BJ (cell line): ENCODE measurements around the gene HMCN2. TPM values are rescaled to one million over a fixed set of nuclear protein-coding genes. Genes with fewer than 3 reads are reported as not detected.

Experiments used
- CTCF ChIA-PET: fragments of 350-600 bp; formaldehyde crosslinking; extraction: SDS; loops from one replicate; lab custom pipeline; 2021; ENCODE audit warnings: antibody characterized with exemption, inconsistent platforms; lab: Yijun Ruan, JAX
- POLR2A ChIA-PET: fragments of 300-600 bp; sonication (Branson Sonifier 250); formaldehyde crosslinking; extraction: SDS; loops from one replicate; lab custom pipeline; 2021; ENCODE audit warnings: antibody characterized with exemption; lab: Charles Lee
- DNase-seq: peaks from one replicate; pipeline ENCODE4 v3.0.0-alpha.2; 2011; ENCODE audit warnings: low read depth
- H3K27me3 ChIP-seq: 2 replicates; pipeline ENCODE4 v1.6.0; 2011; ENCODE audit warnings: low read length; ENCODE audit not compliant: control insufficient read depth, insufficient read depth
- H3K36me3 ChIP-seq: 2 replicates; pipeline ENCODE4 v1.5.1; 2011; ENCODE audit warnings: low read length; ENCODE audit not compliant: control insufficient read depth, insufficient read depth
- H3K4me3 ChIP-seq: 2 replicates; pipeline ENCODE4 v1.5.1; 2011; ENCODE audit warnings: low read depth, mild to moderate bottlenecking, control low read depth, low read length
- polyA plus RNA-seq: library from polyadenylated mRNA; depleted of rRNA; stranded (reverse); fragments of >200 nt; gene quantifications from 2 replicates; pipeline ENCODE4 v1.2.3, GENCODE V29; 2011
- TF ChIP-seq, protein P1 (sequence below): IDR thresholded peaks from 2 replicates; pipeline ENCODE4 v1.5.1; 2011; ENCODE audit warnings: low read depth, mild to moderate bottlenecking, control low read depth, inconsistent platforms, low read length, moderate library complexity; ENCODE audit not compliant: insufficient read depth

Gene HMCN2
- polyA plus RNA-seq, 1 experiment = not detected

DNA sequence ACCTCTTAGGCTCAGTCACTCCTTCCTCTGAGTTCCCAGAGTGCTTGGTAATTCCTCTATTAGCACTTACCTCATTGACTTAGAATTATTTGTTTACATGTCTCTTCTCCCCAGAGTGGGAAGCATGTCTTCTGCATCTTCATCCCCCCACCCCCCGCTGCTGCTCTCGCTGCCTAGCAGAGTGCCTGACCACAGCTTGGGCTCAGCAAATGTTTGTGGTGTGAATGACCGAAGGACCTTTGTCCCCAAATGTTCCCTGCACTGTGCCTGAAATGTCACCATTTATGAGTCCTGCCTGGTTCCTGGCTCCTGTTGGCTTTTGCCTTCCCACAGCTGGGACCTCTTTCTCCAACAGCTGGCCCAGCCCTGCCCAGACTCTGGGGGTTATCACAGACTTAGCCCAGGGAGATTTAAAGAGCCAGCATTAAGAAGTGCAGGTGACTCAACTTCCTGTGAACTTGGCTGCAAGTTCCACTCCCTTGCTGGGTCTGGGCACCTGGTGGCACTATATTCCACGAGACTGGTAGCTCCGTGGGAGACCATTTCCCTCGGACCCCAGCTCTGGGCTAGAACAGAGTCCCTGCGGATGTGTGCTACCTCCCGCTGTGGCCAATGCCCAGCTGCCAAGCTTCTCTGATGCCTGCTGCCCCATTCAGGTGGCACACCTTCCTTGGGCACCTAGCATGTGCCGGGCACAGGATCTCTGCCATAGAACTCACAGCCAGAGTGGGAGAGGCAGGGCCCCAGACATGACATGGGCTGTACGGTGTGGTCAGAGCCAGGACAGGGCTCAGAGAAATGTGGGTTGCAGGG is 1.8 kb upstream of the HMCN2 start:
- H3K27me3 ChIP-seq = peaks cover 62% of the 10 kb centered on the region
- DNase-seq = no peak
- POLR2A ChIA-PET = no interaction called here
- CTCF ChIA-PET = interaction anchor here (1.0 to 2.4 kb wide), 2 partner anchors 12 to 20 kb away, joined by 3 to 12 read pairs; no protein-coding TSS in a partner anchor
- H3K36me3 ChIP-seq = no peaks in the 10 kb centered on the region
- H3K4me3 ChIP-seq = no peak overlapping the region
- TF ChIP-seq, protein P1, sequence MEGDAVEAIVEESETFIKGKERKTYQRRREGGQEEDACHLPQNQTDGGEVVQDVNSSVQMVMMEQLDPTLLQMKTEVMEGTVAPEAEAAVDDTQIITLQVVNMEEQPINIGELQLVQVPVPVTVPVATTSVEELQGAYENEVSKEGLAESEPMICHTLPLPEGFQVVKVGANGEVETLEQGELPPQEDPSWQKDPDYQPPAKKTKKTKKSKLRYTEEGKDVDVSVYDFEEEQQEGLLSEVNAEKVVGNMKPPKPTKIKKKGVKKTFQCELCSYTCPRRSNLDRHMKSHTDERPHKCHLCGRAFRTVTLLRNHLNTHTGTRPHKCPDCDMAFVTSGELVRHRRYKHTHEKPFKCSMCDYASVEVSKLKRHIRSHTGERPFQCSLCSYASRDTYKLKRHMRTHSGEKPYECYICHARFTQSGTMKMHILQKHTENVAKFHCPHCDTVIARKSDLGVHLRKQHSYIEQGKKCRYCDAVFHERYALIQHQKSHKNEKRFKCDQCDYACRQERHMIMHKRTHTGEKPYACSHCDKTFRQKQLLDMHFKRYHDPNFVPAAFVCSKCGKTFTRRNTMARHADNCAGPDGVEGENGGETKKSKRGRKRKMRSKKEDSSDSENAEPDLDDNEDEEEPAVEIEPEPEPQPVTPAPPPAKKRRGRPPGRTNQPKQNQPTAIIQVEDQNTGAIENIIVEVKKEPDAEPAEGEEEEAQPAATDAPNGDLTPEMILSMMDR = no peak

DNA sequence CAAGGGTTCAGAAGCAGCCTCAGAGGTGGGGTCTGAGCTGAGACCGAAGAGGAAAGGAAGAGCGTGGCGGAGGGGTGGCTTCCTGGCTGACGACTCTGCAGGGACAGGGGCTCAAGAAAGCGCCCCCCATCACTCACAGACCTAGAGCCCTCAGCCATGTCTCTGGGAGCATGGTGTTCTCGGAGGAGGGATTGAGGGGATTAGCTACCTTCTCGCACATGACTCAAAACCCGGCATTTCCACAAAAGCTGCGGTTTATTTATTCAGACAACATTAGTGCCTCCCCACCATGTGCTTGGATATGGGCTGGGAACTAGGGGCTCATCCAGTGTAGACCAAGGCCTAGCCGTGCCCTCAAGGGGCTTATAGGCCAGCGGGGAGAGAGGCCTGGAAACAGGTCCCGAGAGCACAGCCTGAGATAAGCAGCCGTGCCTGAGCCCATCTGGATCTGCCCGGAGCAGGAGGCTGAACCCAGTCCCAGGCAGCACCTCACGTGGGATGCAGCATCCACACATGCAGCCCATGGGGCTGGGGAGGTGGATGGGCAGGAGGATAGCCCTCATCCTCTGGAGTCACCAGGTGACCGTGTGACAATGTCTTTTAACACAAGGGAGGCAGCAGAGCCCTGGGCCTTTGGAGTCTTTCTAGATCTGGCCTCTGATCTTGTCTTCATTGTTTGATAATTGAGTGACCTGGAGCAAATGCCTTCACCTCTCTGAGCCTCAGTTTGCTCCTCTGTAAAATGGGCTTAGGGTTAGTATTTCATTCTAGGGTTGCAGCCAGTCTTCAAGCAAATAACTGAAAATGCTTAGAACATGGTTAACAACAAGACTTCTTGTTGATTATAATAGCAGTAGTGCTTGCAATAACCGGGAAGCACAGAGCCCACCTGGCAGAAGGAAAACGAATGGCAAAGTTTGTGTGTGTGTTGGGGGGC is 878 bp upstream of the HMCN2 start:
- no peak overlapping the region for H3K4me3 ChIP-seq
- DNase-seq = no peak
- no peaks in the 10 kb centered on the region for H3K36me3 ChIP-seq
- peaks cover 60% of the 10 kb centered on the region for H3K27me3 ChIP-seq
- CTCF ChIA-PET = no interaction called here
- POLR2A ChIA-PET = no interaction called here
- TF ChIP-seq, protein P1 = no peak

DNA sequence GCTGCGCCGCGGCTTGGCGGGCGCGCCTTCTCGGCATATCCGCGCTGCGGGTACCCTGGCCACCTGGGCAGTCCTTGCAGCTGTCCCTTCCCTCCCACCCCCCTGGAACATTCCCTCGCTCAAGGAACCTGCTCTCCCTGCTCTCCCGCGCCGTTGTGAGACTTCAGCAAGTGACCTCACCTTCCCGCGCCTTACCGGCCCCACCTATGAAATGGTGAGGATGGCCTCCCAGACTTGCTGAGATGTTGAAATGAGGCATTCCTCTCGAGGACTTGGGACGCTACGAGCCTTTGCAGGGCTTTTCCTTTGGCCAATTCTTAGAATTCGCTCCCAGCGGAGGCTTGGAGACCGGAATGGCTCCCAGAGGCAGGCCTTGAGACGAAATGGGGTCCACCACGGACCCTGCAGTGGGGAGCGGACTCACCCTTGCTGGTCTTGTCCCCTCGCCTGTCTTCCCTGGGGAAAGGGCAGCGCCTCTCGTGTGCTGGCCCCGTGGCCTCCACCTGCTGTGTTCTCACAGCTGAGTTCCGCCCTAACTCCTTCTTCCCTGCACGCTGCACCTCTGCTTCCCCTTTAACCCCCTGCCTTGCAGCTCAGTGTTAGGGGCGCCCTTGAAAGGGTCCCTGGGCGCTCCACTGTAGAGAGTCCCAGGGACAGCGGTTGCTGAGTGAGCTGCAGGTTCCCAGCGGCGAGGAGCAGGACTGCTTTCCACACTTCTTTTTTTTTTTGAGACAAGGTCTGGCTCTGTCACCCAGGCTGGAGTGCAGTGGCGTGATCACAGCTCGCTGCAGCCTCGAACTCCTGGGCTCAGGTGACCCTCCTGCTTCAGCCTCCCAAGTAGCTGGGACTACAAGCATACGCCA is 907 bp downstream of the HMCN2 start:
- no peak for DNase-seq
- Histone ChIP-seq H3K36me3 (no peaks in the 10 kb centered on the region), H3K4me3 (no peak overlapping the region), H3K27me3 (peaks cover 58% of the 10 kb centered on the region)
- ChIA-PET POLR2A (no interaction called here), CTCF (no interaction called here)
- TF ChIP-seq, protein P1 = no peak

DNA sequence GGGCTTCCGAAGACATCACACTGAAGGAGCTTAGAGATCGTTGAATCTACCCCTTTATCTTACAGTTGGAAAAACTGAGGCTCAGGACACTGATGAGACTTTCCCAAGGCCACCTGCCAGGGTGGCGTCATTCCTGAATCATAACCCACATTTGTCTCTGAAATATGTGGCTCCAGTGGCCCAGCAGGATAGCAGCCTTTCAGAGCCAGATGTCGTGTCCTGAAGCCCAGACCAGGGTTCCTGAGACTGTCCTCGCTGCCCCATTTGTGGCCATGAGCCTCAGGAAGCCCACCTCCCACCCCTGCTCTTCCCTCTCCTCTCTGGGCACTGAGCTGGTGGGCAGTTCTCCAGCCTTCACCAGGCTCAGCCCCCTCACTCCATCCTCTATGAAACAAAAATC is 2.4 kb downstream of the HMCN2 start:
- CTCF ChIA-PET = interaction anchor here (1.3 kb wide), 1 partner anchor 25 kb away, joined by 5 read pairs; no protein-coding TSS in a partner anchor
- H3K27me3 ChIP-seq = peaks cover 47% of the 10 kb centered on the region
- no peak for DNase-seq
- POLR2A ChIA-PET = no interaction called here
- H3K36me3 ChIP-seq = no peaks in the 10 kb centered on the region
- H3K4me3 ChIP-seq = no peak overlapping the region
- TF ChIP-seq, protein P1 = no peak
